Retina (tissue), 1 donor: ENCODE measurements around the gene ZNF724.

Source experiments
- DNase-seq: peaks from one replicate; pipeline ENCODE4 v3.0.0-alpha.2; 2016

ZNF724 gene

GRCh38 chr19:23222998-23223652 is 27.1 kb downstream of the ZNF724 start:
- DNase-seq = no peak

- peak; percentile 18 for DNase-seq
Measured at GRCh38 chr19:23203841-23204344, 46.3 kb downstream of the ZNF724 start.

- no peak for DNase-seq
Measured at GRCh38 chr19:23190341-23190740, 59.9 kb downstream of the ZNF724 start.

GRCh38 chr19:23183251-23183650 is 66.9 kb downstream of the ZNF724 start:
- DNase-seq = no peak
